HG02763 (cell line): ENCODE results near the gene PIP4K2A.

Experiments
- ATAC-seq: cut with Tn5 transposase; IDR thresholded peaks from one replicate; pipeline ENCODE4 v1.9.1; 2021; ENCODE audit warnings: mild to moderate bottlenecking, moderate library complexity; ENCODE audit not compliant: unreplicated experiment

PIP4K2A gene

GRCh38 chr10:22561909-22562308 lies 152.5 kb downstream of the PIP4K2A start:
- no peak for ATAC-seq

GRCh38 chr10:22560913-22561239 lies 153.5 kb downstream of the PIP4K2A start:
- ATAC-seq: no peak

- no peak for ATAC-seq
These were observed 154.1 kb downstream of the PIP4K2A start for GRCh38 chr10:22560096-22560912.

- ATAC-seq: no peak
These were observed 157.1 kb downstream of the PIP4K2A start for GRCh38 chr10:22557321-22557720.

GRCh38 chr10:22556774-22557173 lies 157.6 kb downstream of the PIP4K2A start:
- ATAC-seq: no peak

GRCh38 chr10:22554461-22555182 lies 159.8 kb downstream of the PIP4K2A start:
- no peak for ATAC-seq

GRCh38 chr10:22553452-22553995 lies 160.9 kb downstream of the PIP4K2A start:
- ATAC-seq: no peak

- no peak for ATAC-seq
These were observed 161.4 kb downstream of the PIP4K2A start for GRCh38 chr10:22552888-22553378.

- no peak for ATAC-seq
These were observed 162.6 kb downstream of the PIP4K2A start for GRCh38 chr10:22551681-22552365.

GRCh38 chr10:22550732-22551131 lies 163.6 kb downstream of the PIP4K2A start:
- no peak for ATAC-seq

- no peak for ATAC-seq
These were observed 166.0 kb downstream of the PIP4K2A start for GRCh38 chr10:22548344-22548743.

GRCh38 chr10:22545643-22546042 lies 168.7 kb downstream of the PIP4K2A start:
- ATAC-seq: no peak

GRCh38 chr10:22544325-22545068 lies 169.9 kb downstream of the PIP4K2A start:
- ATAC-seq: no peak

- ATAC-seq: no peak
These were observed 171.6 kb downstream of the PIP4K2A start for GRCh38 chr10:22542773-22543172.

GRCh38 chr10:22541900-22542299 lies 172.5 kb downstream of the PIP4K2A start:
- no peak for ATAC-seq

GRCh38 chr10:22539579-22540298 lies 174.6 kb downstream of the PIP4K2A start:
- ATAC-seq: no peak

- ATAC-seq: no peak
These were observed 176.6 kb downstream of the PIP4K2A start for GRCh38 chr10:22537810-22538209.

- no peak for ATAC-seq
These were observed 177.8 kb downstream of the PIP4K2A start for GRCh38 chr10:22536620-22537019.

- no peak for ATAC-seq
These were observed 179.4 kb downstream of the PIP4K2A start for GRCh38 chr10:22534849-22535604.
